Suprapubic skin (tissue), 4 donors: ENCODE results near the gene INSL3.

Experiments used
- CTCF ChIP-seq, 2 donors: fragments of 200-600 bp in 1 of 2; fragments of 450-650 bp in 1 of 2; sonication (generic) in 1 of 2; IDR thresholded peaks; one replicate each; pipeline ENCODE4 v1.5.1; 2016 to 2019; ENCODE audit warnings: antibody characterized with exemption in 2 of 2, mild to moderate bottlenecking in 1 of 2, moderate library complexity in 1 of 2
- EP300 ChIP-seq: sonication (generic); formaldehyde crosslinking; IDR thresholded peaks from one replicate; pipeline ENCODE4 v1.6.1; 2017; ENCODE audit warnings: antibody characterized with exemption
- POLR2A ChIP-seq, 2 donors: fragments of 450-650 bp; IDR thresholded peaks; one replicate each; pipeline ENCODE4 v1.6.1; 2017; ENCODE audit warnings: antibody characterized with exemption in 2 of 2, mild to moderate bottlenecking in 2 of 2, moderate library complexity in 2 of 2
- POLR2AphosphoS5 ChIP-seq, 3 donors: sonication (generic); formaldehyde crosslinking; IDR thresholded peaks; one replicate each; pipeline ENCODE4 v1.6.1; 2017; ENCODE audit warnings: antibody characterized with exemption in 3 of 3

GRCh38 chr19:17778251-17778967, 42.9 kb downstream of the INSL3 start:
- TF ChIP-seq POLR2AphosphoS5 (IDR thresholded peaks at IDR 0.05) (no peak), CTCF (IDR thresholded peaks at IDR 0.05) (no peak), EP300 (no peak), POLR2A (IDR thresholded peaks at IDR 0.05) (no peak)
